ENCODE data around the gene UBXN10. TPM values are rescaled to one million over a fixed set of nuclear protein-coding genes. Genes with fewer than 3 reads are reported as not detected.

UBXN10 gene
- total RNA-seq, 2 experiments from 2014 or later: 0.22 to 0.44 TPM

DNA sequence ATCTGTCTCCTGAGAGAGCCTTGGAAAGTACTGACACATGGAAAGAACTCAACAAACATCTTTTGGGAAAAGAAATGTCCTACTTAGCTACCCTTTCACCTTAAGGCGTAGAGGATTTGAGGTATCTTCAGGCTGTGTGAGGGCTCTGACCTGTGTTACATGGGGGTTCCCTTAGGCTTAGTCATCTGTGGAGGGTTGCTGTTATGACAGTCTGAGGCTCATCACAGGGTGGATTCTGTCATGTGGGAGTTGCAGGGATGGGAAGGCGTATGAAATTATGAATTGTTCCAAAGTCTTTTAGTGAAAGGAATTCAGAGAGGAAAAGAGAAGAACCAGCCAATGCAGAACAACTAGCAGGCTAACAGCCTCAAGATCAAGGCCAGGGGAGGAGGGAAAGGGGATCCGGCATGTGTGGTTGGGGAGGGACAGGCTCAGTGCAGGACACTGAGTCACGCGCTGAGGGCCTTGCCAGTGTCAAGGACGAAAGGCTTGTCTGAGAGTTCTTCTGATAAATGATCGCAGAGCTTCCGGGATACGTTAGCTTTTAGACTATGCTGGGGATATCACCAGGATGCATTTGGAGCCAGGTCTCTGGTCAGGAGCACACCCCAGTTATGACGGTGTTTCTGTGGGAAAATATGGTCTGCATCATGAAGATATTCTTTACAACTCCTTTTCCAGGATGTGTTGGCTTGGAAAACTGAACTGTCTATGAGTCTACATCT, 25.0 kb downstream of the UBXN10 start:
- ChIA-PET CTCF (no interaction called here), POLR2A (no interaction called here)
- Histone ChIP-seq H3K27ac (ENCODE audit: low read depth in 1 of 2, low read length in 2 of 2) (no peak overlapping the region), H3K9me3 (ENCODE audit: control insufficient read depth in 1 of 2, insufficient read depth in 1 of 2, low read length in 2 of 2) (no peaks in the 10 kb centered on the region), H3K36me3 (ENCODE audit: insufficient read depth, low read length) (no peaks in the 10 kb centered on the region), H3K27me3 (ENCODE audit: control insufficient read depth in 1 of 2, insufficient read depth in 2 of 2, low read length in 2 of 2) (peaks cover 10 to 12% of the 10 kb centered on the region in 2 experiments), H3K4me3 (ENCODE audit: low read length) (no peak overlapping the region), H3K4me1 (ENCODE audit: insufficient read depth, low read length) (peaks cover 13% of the 10 kb centered on the region)
- Mint-ChIP-seq H3K27me3 (peaks cover 47% of the 10 kb centered on the region), H3K27ac (no peak overlapping the region), H3K9me3 (no peaks in the 10 kb centered on the region), H3K36me3 (ENCODE audit: low read depth) (no peaks in the 10 kb centered on the region), H3K4me3 (no peak overlapping the region), H3K4me1 (ENCODE audit: low read depth) (no peaks in the 10 kb centered on the region)
- DNase-seq (no peak), ATAC-seq (ENCODE audit: poor library complexity) (no peak)
- intact Hi-C loops (cut with DNase I, micrococcal nuclease): loop anchor here in 1 of 2 experiments (10.0 kb wide), 1 partner anchor 434 kb away; no protein-coding TSS in a partner anchor
- no peak for TF ChIP-seq CTCF (IDR thresholded peaks at IDR 0.05)

- Histone ChIP-seq H3K36me3 (ENCODE audit: insufficient read depth, low read length) (no peaks in the 10 kb centered on the region), H3K4me1 (ENCODE audit: insufficient read depth, low read length) (peaks cover 13% of the 10 kb centered on the region), H3K27me3 (ENCODE audit: control insufficient read depth in 1 of 2, insufficient read depth in 2 of 2, low read length in 2 of 2) (peaks cover 12 to 16% of the 10 kb centered on the region in 2 experiments), H3K9me3 (ENCODE audit: control insufficient read depth in 1 of 2, insufficient read depth in 1 of 2, low read length in 2 of 2) (no peaks in the 10 kb centered on the region), H3K4me3 (ENCODE audit: low read length) (no peak overlapping the region), H3K27ac (ENCODE audit: low read depth in 1 of 2, low read length in 2 of 2) (no peak overlapping the region)
- ChIA-PET CTCF (interaction anchor here (1.4 to 1.7 kb wide), 2 partner anchors 24 to 282 kb away, joined by 4 to 5 read pairs; no protein-coding TSS in a partner anchor), POLR2A (no interaction called here)
- H3K27me3 Mint-ChIP-seq: peaks cover 53% of the 10 kb centered on the region
- no peak for ATAC-seq (ENCODE audit: poor library complexity)
- H3K36me3 Mint-ChIP-seq (ENCODE audit: low read depth): no peaks in the 10 kb centered on the region
- no peaks in the 10 kb centered on the region for H3K9me3 Mint-ChIP-seq
- H3K4me1 Mint-ChIP-seq (ENCODE audit: low read depth): no peaks in the 10 kb centered on the region
- H3K4me3 Mint-ChIP-seq: no peak overlapping the region
- TF ChIP-seq CTCF (IDR thresholded peaks at IDR 0.05): no peak
- H3K27ac Mint-ChIP-seq: no peak overlapping the region
- DNase-seq: no peak
- intact Hi-C loops (cut with DNase I, micrococcal nuclease): loop anchor here in 1 of 2 experiments (10.0 kb wide), 1 partner anchor 433 kb away; no protein-coding TSS in a partner anchor
These were observed 25.6 kb downstream of the UBXN10 start for GRCh38 chr1:20211511-20211931.

DNA sequence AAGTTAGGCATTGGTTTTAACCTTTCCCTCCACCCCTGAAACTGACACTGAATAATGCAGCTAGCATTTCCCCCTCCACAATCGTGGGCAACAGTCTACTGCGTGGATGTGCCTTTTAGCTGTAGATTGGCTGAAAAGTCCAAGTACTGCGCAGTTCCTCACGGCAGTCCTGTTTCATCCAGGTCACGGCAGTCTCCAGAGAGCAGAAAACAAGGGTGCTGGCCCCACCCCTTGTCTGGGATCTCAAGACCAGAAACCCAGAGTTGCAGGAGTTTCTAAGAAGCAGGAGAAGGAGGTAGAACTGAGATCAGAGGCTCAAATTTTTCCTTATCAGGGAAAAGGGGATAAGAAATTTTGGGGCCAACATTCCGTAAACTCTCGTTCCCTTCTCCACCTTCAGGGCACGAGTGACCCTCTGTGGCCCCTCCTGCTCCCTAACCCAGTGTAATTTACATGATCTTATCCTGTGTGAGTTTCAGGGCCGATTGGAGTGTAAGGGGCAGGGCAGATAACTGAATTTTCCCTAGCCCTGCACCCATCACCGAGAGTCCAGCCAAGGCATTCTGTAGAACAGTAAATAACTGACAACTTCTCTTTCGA, 26.3 kb downstream of the UBXN10 start:
- intact Hi-C loops (cut with DNase I, micrococcal nuclease): loop anchor here (1.0 to 10.0 kb wide), 2 partner anchors 281 to 433 kb away; no protein-coding TSS in a partner anchor
- no peak overlapping the region for H3K27ac Mint-ChIP-seq
- Histone ChIP-seq H3K27ac (ENCODE audit: low read depth in 1 of 2, low read length in 2 of 2) (no peak overlapping the region), H3K4me1 (ENCODE audit: insufficient read depth, low read length) (peaks cover 13% of the 10 kb centered on the region), H3K9me3 (ENCODE audit: control insufficient read depth in 1 of 2, insufficient read depth in 1 of 2, low read length in 2 of 2) (no peaks in the 10 kb centered on the region), H3K4me3 (ENCODE audit: low read length) (no peak overlapping the region), H3K36me3 (ENCODE audit: insufficient read depth, low read length) (no peaks in the 10 kb centered on the region), H3K27me3 (ENCODE audit: control insufficient read depth in 1 of 2, insufficient read depth in 2 of 2, low read length in 2 of 2) (peaks cover 12 to 18% of the 10 kb centered on the region in 2 experiments)
- H3K27me3 Mint-ChIP-seq: peaks cover 56% of the 10 kb centered on the region
- no peak for DNase-seq
- no peaks in the 10 kb centered on the region for H3K4me1 Mint-ChIP-seq (ENCODE audit: low read depth)
- CTCF ChIA-PET: interaction anchor here (0.5 to 1.7 kb wide), 14 partner anchors 24 to 1140 kb away, joined by 3 to 5 read pairs (median 3); no protein-coding TSS in a partner anchor
- no peak overlapping the region for H3K4me3 Mint-ChIP-seq
- POLR2A ChIA-PET: interaction anchor here (0.7 to 1.6 kb wide), 2 partner anchors 282 to 1560 kb away, joined by 3 to 4 read pairs; no protein-coding TSS in a partner anchor
- no peaks in the 10 kb centered on the region for H3K9me3 Mint-ChIP-seq
- TF ChIP-seq CTCF (IDR thresholded peaks at IDR 0.05): no peak
- H3K36me3 Mint-ChIP-seq (ENCODE audit: low read depth): no peaks in the 10 kb centered on the region
- no peak for ATAC-seq (ENCODE audit: poor library complexity)

Measured in CD4-positive, alpha-beta T cell (primary cell).